GM18498 (cell line): ENCODE measurements around the gene PTGIS.
A peak's percentile ranks its signal among the peaks of the same experiment; 100 is the strongest.
"Not testable (repeated sequence)": the region's sequence is repeated elsewhere in the genome, so short reads cannot be mapped to it uniquely, and the experiment has no call there.

Experiments
- ATAC-seq: cut with Tn5 transposase; IDR thresholded peaks from one replicate; pipeline ENCODE4 v1.9.1; 2021; ENCODE audit warnings: mild to moderate bottlenecking, moderate library complexity; ENCODE audit not compliant: unreplicated experiment

Gene PTGIS

DNA sequence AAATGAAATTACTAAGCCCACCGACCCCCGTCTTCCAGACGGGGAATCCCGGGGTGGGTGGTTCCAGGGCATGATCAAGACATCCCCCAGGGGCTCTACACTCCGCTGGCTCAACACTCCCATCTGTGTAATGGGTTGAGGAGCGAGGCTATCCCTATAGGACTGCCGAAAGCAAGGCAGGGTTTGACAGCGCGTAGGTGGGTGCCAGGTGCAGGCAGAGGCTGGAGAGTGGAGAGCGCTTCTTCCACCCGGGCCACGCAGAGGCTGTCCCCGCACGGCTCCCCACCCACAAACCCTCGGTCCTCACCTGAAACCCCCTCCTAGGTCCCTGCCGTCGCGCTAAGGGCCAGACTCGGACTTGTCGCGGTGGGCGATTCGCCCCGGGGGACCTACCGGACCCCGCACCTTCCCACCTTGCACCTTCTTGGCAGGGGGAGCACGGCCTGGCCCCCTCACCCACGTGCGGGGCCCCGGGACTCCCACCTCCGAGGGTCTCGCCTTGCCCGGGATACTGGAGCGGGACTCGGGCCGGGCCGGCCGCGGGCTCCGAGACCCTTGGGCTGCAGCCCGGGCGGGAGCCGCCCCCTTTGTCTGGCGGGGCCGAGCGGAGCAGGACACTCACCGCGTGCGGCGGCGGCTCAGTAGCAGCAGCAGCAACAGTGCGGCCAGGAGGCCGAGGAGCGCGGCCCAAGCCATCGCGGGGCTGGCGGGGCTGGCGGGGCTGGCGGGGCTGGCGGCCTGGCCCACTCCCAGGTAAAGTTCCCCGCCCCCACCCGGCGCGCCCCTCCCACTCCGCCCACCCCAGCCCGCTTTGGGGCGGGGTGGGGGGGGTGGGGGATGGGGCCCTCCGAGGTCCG lies at the start of gene PTGIS:
TSS of gene PTGIS (minus strand) at position 717 of the 857 bp plus-strand sequence. CDS start at position 696, 21 bp downstream.
- no peak for ATAC-seq

DNA sequence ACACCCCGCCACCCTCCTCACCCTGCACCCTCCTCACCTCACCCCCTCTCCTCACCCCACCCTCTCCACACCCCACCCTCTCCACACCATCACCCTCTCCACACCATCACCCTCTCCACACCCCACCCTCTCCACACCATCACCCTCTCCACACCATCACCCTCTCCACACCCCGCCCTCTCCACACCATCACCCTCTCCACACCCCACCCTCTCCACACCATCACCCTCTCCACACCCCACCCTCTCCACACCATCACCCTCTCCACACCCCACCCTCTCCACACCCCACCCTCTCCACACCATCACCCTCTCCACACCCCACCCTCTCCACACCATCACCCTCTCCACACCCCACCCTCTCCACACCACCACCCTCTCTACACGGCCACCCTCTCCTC lies 49.5 kb upstream of the PTGIS start:
- not testable (repeated sequence) for ATAC-seq

DNA sequence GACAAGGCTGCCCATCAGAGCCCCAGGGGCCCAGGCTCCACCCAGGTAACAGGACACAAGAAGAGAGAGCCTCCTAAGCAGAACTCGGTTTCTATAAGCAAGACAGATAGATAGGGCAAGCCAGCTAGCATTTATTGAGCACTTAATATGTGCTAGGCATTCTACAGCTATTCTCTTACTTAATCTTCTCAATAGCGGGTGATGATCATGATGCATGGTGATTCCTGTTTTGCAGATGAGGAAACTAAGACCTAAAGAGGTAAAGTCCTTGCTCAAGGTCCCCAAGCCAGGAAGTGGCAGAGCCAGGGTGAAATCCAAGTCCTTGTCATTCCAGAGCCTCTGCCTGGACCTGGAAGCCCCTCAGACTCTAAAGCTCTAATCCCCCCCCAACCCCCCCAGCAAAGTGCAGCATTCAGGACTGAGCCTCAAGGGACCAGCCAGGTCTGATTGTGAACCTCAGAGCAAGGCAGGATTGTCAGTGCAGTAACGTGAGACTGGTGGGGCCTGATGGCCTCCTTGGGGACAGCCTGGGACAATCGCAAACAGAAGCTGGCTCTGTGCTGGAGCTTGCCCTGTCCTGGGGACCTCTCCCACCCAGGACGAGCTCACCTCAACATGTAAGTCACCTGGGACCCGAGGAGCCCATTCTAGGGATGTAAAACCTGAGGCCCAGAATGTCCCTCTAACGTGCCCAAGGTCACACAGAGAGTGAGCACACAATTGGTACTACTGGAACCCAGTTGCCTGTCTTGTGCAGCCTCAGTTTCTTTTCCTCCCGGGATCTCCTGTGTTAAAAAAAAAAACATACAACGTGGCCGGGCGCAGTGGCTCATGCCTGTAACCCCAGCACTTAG lies 48.4 kb upstream of the PTGIS start:
- ATAC-seq: no peak

DNA sequence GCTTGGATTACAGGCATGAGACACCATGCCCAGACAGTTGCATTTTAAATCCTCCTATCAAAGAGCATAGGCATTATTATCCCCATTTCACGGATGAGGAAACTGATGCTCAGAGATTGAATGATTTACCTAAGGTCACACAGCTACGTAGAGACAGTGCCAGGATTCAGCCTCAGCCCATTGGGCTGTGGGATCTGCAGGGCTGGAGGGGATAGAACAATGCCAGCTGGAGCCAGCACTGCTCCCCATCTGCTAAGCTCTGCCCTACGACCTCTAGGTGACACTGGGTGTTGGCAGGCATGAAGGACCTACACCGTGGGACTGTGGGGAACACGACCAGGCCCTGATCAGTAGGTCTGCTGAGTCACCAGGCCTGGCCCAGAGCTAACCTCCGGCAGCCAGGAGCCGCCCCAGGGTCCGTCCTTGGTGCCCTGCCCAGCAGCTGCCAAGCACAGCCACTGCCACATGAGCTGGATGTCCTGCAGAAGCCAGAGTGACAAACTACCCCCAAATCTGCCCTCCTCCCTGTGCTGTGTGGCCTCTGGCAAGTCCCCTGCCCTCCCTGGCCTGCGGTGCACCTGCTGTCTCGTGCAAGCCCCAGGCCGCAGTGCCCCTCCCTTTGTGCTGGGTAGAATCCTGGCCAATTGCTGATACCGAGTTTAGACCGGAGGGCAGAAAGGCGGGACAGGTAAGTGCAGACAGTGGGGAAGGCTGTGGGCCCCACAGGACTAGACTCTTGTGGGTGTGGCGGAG lies 47.6 kb upstream of the PTGIS start:
- ATAC-seq: no peak

DNA sequence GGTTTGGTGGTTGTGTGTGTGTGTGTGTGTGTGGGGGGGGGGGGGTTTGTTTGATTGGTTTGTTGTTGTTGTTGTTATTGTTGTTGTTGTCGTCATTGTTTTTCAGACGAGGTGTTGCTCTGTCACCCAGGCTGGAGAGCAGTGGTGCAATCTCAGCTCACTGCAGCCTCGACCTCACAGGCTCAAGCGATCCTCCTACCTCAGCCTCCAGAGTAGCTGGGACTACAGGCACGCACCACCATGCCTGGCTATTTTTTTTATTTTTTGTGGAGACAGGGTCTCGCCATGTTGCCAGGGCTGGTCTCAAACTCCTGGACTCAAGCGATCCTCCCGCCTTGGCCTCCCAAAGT lies 47.1 kb upstream of the PTGIS start:
- ATAC-seq: not testable (repeated sequence)

DNA sequence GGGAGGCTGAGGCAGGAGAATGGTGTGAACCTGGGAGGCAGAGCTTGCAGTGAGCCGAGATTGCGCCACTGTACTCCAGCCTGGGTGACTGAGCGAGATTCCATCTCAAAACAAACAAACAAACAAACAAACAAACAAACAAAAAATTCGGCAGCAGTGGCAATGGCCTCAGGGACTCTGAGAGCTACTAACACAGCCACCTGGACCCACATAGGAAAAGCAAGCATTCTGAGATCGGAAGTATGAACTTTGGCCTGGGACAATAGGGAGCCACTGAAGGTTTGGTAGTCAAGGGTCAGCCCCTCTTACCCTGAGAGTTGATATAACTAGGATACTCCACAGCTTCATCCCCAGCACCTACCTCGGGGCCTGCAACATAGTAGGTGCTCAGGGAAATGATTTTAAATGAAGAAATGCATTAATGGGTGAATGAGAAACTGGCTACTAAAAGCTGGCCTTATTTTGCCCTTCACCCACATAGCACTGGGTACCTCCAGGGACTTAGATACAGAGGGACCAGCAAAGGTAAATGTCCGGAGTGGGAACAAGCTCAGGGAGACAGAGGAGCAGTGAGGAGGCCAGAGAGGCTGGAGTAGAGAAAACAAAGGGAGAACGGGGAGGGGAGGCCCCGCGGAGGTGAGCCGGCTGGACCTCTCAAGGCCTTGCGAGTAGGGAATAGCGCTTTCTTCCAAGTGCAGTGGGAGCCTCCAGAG lies 46.6 kb upstream of the PTGIS start:
- no peak for ATAC-seq

DNA sequence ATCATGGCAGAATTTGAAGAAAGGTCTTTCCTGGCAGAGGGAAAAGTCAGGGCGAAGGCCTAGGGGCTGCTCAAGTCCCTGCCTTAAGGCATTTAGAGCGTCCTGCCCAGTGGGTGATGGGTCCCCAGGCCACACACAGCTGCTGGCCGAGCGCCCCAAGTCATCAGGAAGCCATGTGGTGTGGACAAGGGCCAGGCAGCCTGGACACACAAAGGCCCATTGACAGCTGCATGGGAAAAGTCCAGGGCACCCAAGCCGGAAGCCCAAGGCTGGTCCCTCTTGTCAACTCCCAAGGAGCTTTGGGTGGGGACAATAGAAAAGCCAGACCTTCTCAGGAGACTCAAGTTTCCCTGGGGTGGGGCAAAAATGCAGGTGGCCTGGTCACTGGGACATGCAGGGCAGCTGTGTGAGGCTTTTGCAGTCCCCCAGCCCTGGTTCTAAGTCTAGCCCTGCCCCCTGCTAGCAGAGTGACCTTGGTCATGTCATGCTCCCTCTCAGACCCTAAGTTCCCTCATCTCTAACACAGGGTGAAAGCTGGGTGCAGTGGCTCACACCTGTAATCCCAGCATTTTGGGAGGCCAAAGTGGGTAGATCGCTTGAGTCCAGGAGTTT lies 44.3 kb upstream of the PTGIS start:
- no peak for ATAC-seq

DNA sequence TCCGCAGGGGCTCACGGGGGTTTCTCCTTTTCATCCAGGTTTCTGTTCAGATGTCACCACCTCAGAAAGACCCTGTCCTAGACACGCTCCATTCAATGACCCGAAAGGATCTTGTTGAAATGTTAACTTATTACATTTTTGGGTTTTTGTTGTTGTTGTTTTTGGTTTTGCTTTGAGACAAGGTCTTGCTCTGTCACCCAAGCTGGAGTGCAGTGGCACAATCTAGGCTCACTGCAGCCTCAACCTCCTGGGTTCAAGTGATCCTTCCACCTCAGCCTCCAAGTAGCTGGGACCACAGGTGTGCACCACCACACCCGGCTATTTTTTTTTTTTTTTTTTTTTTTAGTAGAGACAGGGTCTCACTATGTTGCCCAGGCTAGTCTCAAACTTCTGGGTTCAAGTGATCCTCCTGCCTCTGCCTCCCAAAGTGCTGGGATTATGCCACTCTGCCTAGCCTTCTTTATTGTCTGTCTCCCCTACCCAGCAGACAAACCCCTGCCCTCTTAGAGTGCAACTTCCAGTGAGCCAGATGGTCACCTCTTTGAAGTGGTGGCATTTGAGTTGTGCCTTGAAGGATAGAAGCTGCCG lies 43.7 kb upstream of the PTGIS start:
- ATAC-seq: not testable (repeated sequence)

DNA sequence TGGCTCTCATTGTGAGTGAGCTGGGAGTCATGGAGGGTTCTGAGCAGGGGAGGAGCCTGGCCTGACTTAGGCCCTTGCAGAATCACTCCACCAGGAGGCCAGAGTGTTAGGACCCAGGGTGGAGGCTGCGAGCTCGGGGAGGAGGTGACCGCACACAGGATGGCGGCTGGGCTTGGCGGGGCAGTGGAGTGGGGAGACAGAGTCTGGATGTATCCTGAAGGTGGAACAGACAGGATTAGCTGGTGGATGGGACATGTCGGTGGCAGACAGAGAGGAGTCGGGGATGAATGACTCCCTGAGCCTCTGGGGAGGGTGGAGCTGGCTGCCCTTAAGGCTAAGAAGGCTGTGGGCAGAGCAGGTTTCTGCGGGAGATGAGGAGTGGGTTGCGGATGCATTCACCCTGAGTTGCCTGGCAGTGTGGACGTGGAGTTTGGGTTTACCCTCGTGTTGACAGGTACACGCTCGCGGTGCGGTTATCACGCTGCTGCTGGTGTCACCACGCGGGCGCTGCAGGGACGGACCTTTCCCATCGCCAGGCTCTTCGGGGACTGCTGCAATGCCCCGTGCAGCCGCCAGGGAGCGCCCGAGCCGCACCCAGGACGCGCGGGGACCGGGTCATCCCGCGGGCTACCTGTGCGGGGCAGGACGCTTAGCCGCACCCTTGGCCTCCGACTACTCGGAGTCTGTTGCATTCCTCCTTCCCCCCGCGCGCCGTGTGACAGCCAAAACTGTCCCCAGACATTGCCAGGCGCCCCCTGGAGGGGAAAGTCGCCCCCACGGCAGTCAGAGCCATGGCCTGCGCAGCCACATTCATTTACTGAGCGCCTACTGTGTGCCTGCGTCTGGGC lies 43.0 kb upstream of the PTGIS start:
- ATAC-seq: peak; percentile 63

DNA sequence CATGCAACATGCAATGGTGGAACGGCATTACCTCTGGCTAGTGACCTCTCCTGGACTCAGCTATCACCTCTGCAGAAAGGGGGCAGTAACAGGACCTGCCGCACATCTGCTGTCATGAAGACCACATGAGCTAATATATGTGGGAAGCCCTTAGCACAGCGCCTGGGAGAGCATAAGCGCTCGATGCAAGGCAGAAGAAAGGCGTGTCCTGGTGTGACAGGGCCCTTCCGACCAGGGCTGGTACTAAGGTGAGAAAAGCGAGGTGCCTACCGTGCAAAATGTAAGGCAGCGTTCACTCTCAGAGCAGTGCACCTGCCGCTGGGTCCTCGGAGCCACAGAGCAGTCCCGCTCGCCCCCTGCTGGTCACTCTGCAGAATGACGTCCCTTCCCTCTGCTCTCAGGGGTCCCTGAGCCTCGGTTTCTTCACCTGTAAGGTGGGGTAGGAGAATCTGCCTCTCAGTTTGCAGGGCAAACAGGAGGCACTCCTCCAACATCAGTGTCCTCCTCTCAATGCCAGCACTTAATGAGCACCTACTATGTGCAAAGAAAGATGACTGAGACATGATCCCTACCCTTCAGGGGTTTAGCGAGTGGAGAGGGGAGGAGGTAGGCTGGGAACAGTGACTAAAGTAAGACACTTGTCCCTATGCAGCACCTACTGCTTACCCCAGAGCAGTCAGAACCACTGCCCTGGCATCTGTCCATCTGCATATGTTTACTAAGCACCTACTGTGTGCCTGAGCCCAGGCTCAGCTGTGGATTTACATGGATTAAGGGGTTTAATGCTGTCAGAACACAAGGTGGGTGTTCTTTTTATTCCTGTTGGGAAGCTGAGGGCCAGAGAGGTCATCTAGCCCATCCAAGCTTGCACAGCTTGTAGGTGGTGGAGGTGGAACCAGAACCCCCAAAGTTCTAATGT lies 41.1 kb upstream of the PTGIS start:
- ATAC-seq: peak; percentile 59

DNA sequence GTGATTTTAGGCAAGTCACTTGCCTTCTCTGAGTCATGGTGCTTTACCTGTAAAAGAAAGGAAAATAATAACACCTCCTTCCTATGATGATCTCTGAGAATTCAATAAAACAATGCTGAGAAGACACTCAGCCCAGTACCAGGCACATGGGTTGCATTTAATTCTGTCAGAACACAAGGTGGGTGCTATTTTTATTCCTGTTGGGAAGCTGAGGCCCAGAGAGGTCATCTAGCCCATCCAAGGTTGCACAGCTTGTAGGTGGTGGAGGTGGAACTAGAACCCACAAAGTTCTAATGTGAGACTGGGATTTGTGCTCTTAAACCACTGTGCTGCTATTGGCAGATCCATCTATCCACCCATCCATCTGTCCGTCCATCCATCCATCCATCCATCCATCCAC lies 39.6 kb upstream of the PTGIS start:
- no peak for ATAC-seq

DNA sequence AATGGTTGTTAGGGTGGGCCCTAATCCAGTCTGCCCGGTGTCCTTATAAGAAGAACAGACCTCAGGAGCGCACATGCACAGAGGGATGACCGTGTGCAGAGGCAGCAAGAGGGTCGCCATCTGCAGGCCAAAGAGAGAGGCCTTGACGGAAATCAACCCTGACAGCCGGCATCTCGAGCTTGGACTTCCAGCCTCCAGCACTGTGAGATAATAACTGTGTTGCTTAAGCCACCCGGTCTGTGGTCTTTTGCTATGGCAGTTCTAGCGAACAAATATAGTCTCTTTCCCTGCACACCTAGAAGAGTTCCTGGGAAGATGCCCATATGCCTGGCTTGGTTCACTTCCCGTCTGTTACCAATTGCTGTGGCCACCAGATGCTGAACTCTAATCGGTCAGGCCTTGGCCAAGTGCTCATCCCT lies 35.3 kb upstream of the PTGIS start:
- no peak for ATAC-seq

DNA sequence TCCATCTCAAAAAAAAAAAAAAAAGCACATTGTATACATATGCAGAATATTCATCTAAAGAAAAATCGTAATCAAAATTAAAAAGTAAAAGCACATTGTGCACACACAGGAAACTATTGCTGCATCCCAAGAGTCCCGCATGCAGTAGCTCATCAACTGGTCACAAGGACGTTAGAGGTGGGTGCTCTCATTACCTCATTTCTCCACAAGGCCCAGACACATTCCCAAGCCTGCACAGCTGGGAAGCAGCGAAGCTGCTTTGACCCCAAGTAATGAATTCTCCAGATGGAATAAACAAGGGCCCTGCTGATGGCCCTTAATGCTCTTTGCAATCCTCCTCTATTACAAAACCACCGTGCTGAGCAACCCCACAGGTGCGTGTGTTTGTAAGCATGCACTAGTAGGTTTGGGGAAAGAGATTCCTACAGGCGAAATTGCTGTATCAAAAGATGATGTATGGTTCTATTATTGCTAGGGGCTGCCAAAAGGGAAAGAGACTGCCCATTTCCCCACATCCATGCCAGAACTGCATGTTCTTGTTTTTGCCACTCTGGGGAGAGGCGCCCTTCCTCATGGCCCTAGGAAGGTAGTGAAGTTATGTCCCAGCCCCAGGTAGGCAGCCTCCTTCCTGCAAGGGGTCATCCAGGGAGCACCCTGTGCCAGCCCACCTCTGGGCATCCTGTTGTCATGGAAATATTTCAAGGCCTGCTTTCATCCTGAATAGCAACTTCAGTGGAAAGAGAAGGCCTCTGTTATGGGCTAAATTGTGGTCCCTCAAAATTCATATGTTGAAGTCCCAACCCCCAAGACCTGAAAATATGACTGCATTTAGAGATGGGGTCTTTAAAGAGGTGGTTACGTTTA lies 34.6 kb upstream of the PTGIS start:
- no peak for ATAC-seq

DNA sequence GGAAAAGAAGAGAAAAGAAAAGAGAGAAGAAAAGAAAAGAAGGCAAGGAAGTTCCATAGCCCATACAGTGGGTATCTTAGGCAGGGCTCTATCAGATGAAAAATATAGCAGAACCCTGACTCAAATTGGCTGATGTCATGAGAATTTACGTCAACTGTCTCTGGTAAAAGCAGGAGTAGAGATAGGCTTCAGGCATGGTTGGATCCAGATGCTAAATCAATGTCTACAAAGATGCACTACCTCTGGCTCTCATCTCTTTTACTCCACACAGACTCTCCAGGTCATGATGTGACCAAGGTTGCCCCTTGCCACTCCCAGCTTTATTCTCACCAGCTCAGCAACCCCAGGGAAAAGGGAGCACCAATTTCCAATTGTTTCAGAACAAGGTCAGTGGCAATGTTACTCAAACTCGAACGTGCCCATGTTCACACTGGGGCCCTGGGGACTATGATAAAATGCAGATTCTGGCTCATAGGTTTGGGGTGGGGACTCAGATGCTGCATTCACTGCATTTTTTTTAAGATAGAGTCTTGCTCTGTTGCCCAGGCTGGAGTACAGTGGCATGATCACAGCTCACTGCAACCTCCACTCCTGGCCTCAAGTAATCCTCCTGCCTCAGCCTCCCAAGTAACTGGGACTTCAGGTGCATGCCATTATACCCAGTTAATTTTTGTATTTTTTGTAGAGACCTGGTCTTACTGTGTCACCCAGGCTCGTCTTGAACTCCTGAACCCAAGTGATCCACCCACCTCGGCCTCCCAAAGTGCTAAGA lies 33.4 kb upstream of the PTGIS start:
- ATAC-seq: no peak

DNA sequence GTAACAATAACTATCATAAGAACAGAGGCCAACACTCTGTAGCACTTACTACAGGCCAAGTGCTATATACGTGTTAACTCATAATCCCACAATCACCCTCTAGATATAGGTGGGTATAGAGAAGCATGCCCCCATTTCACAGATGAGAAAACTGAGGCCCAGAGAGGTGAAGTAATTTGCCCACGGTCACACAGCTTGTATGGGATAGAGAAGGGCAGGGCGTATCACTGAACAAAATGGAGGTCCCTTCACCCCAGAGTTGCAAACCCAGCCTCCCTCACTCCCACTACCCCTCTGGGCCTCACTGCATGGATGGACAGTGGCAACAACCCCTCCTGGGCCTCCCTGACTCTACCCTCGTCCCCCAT lies 31.8 kb upstream of the PTGIS start:
- ATAC-seq: no peak

DNA sequence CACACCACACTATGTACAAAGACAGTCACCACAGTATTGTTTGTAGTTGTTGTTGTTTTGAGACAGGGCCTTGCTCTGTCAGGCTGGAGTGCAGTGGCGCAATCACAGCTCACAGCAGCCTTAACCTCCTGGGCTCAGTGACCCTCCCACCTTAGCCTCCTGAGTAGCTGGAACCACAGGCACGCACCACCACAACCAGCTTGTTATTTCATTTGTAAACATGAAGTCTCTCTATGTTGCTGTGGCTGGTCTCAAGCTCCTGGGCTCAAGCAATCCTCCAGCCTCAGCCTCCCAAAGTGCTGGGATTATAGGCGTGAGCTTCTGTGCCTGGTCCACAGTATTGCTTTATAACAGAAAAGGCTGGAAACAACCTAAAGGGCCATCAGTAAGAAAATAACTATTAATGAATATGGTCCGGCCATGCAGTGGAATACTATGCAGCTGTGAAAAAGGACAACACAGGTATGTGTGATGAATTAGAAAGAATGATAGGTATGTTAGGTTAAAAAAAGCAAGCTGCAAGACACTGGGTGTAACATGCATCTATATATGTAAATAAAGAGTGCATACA lies 30.0 kb upstream of the PTGIS start:
- no peak for ATAC-seq
